Heart left ventricle (tissue), 16 donors: Measurements from ENCODE around the gene ITPKA. TPM values are rescaled to one million over a fixed set of nuclear protein-coding genes. Genes with fewer than 3 reads are reported as not detected.

Experiments used
- ATAC-seq, 4 donors: fragments of 200-7000 bp; cut with Tn5 transposase; one replicate each; pipeline ENCODE4 v1.9.1; 2020 to 2022; ENCODE audit warnings: moderate library complexity in 4 of 4, mild to moderate bottlenecking in 3 of 4, moderate number of reproducible peaks in 1 of 4
- DNase-seq, 5 donors: peaks; one replicate each; pipeline ENCODE4 v3.0.0-alpha.2; 2020
- H3K27ac ChIP-seq, 12 donors: fragments of 200-600 bp; sonication (generic) in 4 of 12; one replicate each; pipeline versions ENCODE4 v1.5.0 to v1.8.0; 2016 to 2022; ENCODE audit warnings: mild to moderate bottlenecking in 2 of 12
- H3K27me3 ChIP-seq, 9 donors: fragments of 200-600 bp; sonication (generic) in 2 of 9; one replicate each; pipeline versions ENCODE4 v1.5.1 to v1.8.0; 2016 to 2022; ENCODE audit warnings: mild to moderate bottlenecking in 3 of 9
- H3K36me3 ChIP-seq, 9 donors: fragments of 200-600 bp; sonication (generic) in 2 of 9; one replicate each; pipeline versions ENCODE4 v1.5.0 to v1.8.0; 2018 to 2022; ENCODE audit warnings: mild to moderate bottlenecking in 2 of 9
- H3K4me1 ChIP-seq, 12 donors: fragments of 200-600 bp; sonication (generic) in 4 of 12; one replicate each; pipeline versions ENCODE4 v1.5.0 to v1.8.0; 2016 to 2022; ENCODE audit warnings: mild to moderate bottlenecking in 3 of 12
- H3K4me3 ChIP-seq, 12 donors: fragments of 200-600 bp; sonication (generic) in 4 of 12; one replicate each; pipeline versions ENCODE4 v1.5.0 to v1.8.0; 2017 to 2022; ENCODE audit warnings: mild to moderate bottlenecking in 9 of 12, moderate library complexity in 4 of 12
- H3K9me3 ChIP-seq, 12 donors: fragments of 200-600 bp; sonication (generic) in 4 of 12; one replicate each; pipeline versions ENCODE4 v1.5.0 to v1.8.0; 2016 to 2022; ENCODE audit warnings: mild to moderate bottlenecking in 1 of 12
- POLR2A ChIP-seq, 2 donors: fragments of 450-650 bp; IDR thresholded peaks; one replicate each; pipeline ENCODE4 v1.6.1; 2017; ENCODE audit warnings: antibody characterized with exemption in 2 of 2, mild to moderate bottlenecking in 2 of 2, moderate library complexity in 2 of 2
- WGBS, 4 donors: extraction: QIAGEN DNeasy Blood & Tissue Kit in 2 of 4; methylation state at CpG; one replicate each; pipeline versions ENCODE4 v1.1.5 to v1.1.7; 2013 to 2018; 5-methylcytosine and 5-hydroxymethylcytosine counted together
- intact Hi-C, 10 donors: fragments of 100-400 bp; cut with DNase I; formaldehyde crosslinking; loops; one replicate each; pipeline versions ENCODE4 v1.11.1 to v1.14.2; 2022
- polyA plus RNA-seq, 2 donors: library from polyadenylated mRNA; stranded (reverse); fragments of 200-250 nt; gene quantifications; one replicate each; pipeline ENCODE4 v1.2.3, GENCODE V29; 2013
- total RNA-seq, 9 donors: library from RNA; depleted of rRNA in 2 of 9; stranded (reverse); fragments of >200 nt in 2 of 9; fragmentation: NEBNext Ultra II Directional in 3 of 9; extraction: Animal tissue kit (Norgen Biotek cat#: 25700) in 3 of 9; gene quantifications; one replicate each; pipeline versions ENCODE4 v1.1.0 to v1.2.4, GENCODE V29; 2016 to 2023
- TF ChIP-seq, protein P1 (sequence below), 12 donors: fragments of 200-600 bp; sonication (generic) in 4 of 12; IDR thresholded peaks; one replicate each; pipeline versions ENCODE4 v1.5.0 to v1.8.0; 2018 to 2022; ENCODE audit warnings: antibody characterized with exemption in 12 of 12, mild to moderate bottlenecking in 5 of 12
- donor health status: ischemic (EF 13 %, LVEDD 7.1; RV severe dilation, severe dysfunction).
- donor health status: healthy with polysubstance abuse.
- donor health status: DM: no; HTN: yes; CAD: no.
- donor health status: DM: no; HTN: no; CAD: no.
- donor health status: ischemic (EF 25% LVEDD 6.9; RV normal size, moderate dysfunction).
- donor health status: ischemic (EF 25% LVEDD 5.7; RV mildly dilated, moderate dysfunction).
- donor health status: healthy.
- donor health status: DM: yes; HTN: yes; CAD: no.
- donor health status: ischemic (EF 35%, LVEDD 5.7; RV mildly dilated, moderate dysfunction).
- donor health status: nonischemic (EF 11% LVEDD 7.7; RV severe dilation, severe dysfunction).
- donor health status: DM: yes; HTN: yes; CAD: no.
- donor health status: PGD.
- donor health status: ischemic (EF 29% LVEDD 5.4; RV normal size, mild dysfunction).
- donor health status: nonischemic (EF 23%, LVEDD 6.1; RV moderate dilation, normal function).

The ITPKA gene
- total and polyA plus RNA-seq, 11 donors, result 0.80 to 12.5 (median 4.9) TPM

DNA sequence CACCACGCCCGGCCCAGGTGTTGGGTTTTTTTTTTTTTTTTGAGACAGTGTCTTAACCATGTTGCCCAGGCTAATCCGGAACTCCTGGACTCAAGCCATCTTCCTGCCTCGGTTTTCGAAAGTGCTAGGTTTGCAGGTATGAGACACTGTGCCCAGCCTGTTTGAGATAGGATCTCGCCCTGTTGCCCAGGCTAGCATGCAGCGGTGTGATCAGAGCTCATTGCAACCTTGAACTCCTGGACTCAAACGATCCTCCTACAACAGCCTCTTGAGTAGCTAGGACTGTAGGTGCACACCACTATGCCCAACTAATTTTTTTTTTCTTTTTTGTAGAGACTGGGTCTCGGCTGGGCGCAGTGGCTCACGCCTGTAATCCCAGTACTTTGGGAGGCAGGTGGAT, 20.3 kb upstream of the ITPKA start:
- H3K4me3 ChIP-seq, result no peak overlapping the region
- H3K27ac ChIP-seq, result no peak overlapping the region
- H3K4me1 ChIP-seq, result peaks cover 0 to 9% (median 0%) of the 10 kb centered on the region in 12 donors
- peaks cover 3 to 100% (median 98%) of the 10 kb centered on the region in 9 donors for H3K36me3 ChIP-seq
- intact Hi-C loops, result loop anchor here in 1 of 10 donors (10.0 kb wide), 1 partner anchor 341 kb away; no protein-coding TSS in a partner anchor
- DNase-seq, result no peak
- TF ChIP-seq, protein P1, sequence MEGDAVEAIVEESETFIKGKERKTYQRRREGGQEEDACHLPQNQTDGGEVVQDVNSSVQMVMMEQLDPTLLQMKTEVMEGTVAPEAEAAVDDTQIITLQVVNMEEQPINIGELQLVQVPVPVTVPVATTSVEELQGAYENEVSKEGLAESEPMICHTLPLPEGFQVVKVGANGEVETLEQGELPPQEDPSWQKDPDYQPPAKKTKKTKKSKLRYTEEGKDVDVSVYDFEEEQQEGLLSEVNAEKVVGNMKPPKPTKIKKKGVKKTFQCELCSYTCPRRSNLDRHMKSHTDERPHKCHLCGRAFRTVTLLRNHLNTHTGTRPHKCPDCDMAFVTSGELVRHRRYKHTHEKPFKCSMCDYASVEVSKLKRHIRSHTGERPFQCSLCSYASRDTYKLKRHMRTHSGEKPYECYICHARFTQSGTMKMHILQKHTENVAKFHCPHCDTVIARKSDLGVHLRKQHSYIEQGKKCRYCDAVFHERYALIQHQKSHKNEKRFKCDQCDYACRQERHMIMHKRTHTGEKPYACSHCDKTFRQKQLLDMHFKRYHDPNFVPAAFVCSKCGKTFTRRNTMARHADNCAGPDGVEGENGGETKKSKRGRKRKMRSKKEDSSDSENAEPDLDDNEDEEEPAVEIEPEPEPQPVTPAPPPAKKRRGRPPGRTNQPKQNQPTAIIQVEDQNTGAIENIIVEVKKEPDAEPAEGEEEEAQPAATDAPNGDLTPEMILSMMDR (IDR thresholded peaks at IDR 0.05), result no peak
- TF ChIP-seq POLR2A (IDR thresholded peaks at IDR 0.05), result no peak
- no peaks in the 10 kb centered on the region for H3K27me3 ChIP-seq
- no peak for ATAC-seq
- H3K9me3 ChIP-seq, result no peaks in the 10 kb centered on the region
- WGBS, 4 donors, result 93 to 98% (median 97%) methylated on average over 11 of the region's 11 CpGs

DNA sequence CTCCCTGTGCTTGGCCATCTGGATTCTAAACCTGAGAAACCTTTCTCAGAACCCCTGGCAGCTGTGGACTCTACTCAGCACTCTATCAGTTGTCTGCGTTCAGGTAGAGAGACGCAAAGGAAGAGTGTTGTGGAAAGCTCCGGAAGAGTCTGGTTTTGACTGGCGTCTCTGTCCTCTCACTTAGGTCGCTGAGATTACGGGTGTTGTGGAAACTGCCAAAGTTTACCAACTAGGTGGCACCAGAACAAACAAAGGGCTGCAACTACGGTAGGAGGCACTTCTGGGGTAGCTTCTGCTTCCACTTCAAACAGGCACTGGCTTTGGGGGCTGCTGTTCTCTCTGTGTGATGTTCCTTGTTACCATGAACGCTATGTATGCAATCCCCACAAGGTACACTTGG, 19.2 kb upstream of the ITPKA start:
- H3K4me3 ChIP-seq, result no peak overlapping the region
- peaks cover 3 to 100% (median 98%) of the 10 kb centered on the region in 9 donors for H3K36me3 ChIP-seq
- ATAC-seq, result no peak
- no peak overlapping the region for H3K27ac ChIP-seq
- no peaks in the 10 kb centered on the region for H3K9me3 ChIP-seq
- intact Hi-C loops, result loop anchor here in 1 of 10 donors (10.0 kb wide), 1 partner anchor 340 kb away; no protein-coding TSS in a partner anchor
- DNase-seq, result no peak
- H3K27me3 ChIP-seq, result no peaks in the 10 kb centered on the region
- WGBS, 4 donors, result 83 to 90% (median 88%) methylated on average over 8 of the region's 8 CpGs
- TF ChIP-seq, protein P1 (IDR thresholded peaks at IDR 0.05), result no peak
- TF ChIP-seq POLR2A (IDR thresholded peaks at IDR 0.05), result no peak
- H3K4me1 ChIP-seq, result peaks cover 0 to 9% (median 0%) of the 10 kb centered on the region in 12 donors

DNA sequence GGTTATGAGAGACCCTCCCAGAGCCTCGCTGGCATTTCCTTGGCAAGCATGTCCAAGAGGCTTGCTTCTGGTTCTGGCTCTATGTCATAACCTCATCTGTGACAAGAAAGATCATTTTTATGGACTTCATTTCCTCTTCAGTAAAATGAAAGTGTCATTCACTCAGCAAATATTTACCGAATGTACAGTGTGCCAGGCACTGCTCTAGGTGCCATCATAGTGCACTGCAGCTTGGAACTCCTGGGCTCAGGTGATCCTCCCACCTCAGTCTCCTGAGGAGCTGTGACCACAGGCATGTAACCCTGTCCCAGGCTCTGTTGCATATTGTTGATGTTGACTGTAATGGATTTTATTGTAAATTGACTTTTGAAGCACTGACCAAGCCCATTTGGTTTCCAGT, 18.7 kb upstream of the ITPKA start:
- 84 to 93% (median 88%) methylated on average over 2 of the region's 2 CpGs for WGBS, 4 donors
- intact Hi-C loops, result loop anchor here in 1 of 10 donors (10.0 kb wide), 1 partner anchor 340 kb away; no protein-coding TSS in a partner anchor
- H3K4me3 ChIP-seq, result no peak overlapping the region
- H3K36me3 ChIP-seq, result peaks cover 3 to 100% (median 98%) of the 10 kb centered on the region in 9 donors
- no peaks in the 10 kb centered on the region for H3K9me3 ChIP-seq
- TF ChIP-seq POLR2A (IDR thresholded peaks at IDR 0.05), result no peak
- TF ChIP-seq, protein P1 (IDR thresholded peaks at IDR 0.05), result no peak
- no peak for DNase-seq
- ATAC-seq, result no peak
- H3K4me1 ChIP-seq, result peaks cover 0 to 9% (median 0%) of the 10 kb centered on the region in 12 donors
- no peak overlapping the region for H3K27ac ChIP-seq
- no peaks in the 10 kb centered on the region for H3K27me3 ChIP-seq

DNA sequence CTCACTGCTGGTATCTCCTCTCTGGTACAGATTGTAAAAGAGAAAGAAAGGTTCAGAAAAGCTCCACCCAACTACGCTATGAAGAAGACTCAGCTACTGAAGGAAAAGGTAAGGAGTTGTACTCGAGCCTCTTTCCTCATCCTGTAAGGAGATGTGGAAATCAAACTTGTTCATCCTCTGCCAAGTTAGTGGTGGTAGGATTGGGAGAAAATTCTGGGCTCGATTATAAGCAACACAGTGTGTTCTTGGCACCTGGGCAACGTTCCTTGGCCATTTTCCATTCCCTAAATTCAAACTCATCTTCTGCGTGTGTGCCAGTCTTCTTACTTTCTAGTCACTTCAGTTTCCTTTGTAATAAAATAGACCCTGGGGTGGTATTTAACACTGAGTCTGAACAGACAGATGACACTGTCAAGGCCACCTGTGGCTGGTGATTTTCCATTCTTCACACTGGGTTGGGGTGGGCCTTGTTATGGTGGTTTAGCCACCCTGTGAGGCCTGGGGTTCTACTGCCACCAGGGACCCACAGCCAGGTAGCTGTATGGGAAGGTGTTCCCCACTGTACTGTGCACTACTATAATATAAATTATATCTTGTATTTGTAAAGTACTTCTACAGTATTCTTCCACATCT, 17.1 kb upstream of the ITPKA start:
- H3K36me3 ChIP-seq, result peaks cover 8 to 100% (median 98%) of the 10 kb centered on the region in 9 donors
- TF ChIP-seq, protein P1 (IDR thresholded peaks at IDR 0.05), result no peak
- TF ChIP-seq POLR2A (IDR thresholded peaks at IDR 0.05), result no peak
- peak overlapping the region in 8 of 12 donors; percentile 5 to 69 (median 36) for H3K27ac ChIP-seq
- H3K4me1 ChIP-seq, result peaks cover 0 to 9% (median 0%) of the 10 kb centered on the region in 12 donors
- no peak overlapping the region for H3K4me3 ChIP-seq
- ATAC-seq, result peak in 1 of 4 donors; percentile 5
- WGBS, 4 donors, result 75 to 88% (median 82%) methylated on average over 5 of the region's 5 CpGs
- no peaks in the 10 kb centered on the region for H3K27me3 ChIP-seq
- intact Hi-C loops, result loop anchor here in 1 of 10 donors (10.0 kb wide), 1 partner anchor 338 kb away; no protein-coding TSS in a partner anchor
- DNase-seq, result no peak
- no peaks in the 10 kb centered on the region for H3K9me3 ChIP-seq
